GM21447 (cell line): ENCODE data around the gene ZNF71.
"Not testable (repeated sequence)": the region's sequence is repeated elsewhere in the genome, so short reads cannot be mapped to it uniquely, and the experiment has no call there.

ENCODE experiments used
- ATAC-seq: cut with Tn5 transposase; IDR thresholded peaks from one replicate; pipeline ENCODE4 v1.9.1; 2021; ENCODE audit not compliant: unreplicated experiment

Gene ZNF71

DNA sequence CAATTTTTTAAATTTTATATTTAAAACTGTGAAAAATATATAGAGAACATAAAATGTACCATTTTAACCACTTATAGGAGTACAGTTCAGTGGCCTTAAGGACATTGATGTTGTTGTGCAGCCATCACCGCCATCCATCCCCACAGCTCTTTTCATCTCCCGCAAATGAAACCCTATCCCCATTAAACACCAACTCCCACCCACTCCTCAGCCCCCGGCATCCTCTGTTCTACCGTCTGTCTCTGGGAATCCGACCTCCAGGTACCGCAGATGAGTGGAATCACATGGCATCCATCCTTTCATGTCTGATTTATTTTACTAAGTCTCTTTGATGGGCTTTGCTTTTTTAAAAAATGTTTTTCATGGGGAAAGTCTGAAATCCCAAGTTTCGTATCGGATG lies 24.0 kb downstream of the ZNF71 start:
- no peak for ATAC-seq

- ATAC-seq = no peak
These were observed 27.3 kb downstream of the ZNF71 start for GRCh38 chr19:56622374-56622773.

DNA sequence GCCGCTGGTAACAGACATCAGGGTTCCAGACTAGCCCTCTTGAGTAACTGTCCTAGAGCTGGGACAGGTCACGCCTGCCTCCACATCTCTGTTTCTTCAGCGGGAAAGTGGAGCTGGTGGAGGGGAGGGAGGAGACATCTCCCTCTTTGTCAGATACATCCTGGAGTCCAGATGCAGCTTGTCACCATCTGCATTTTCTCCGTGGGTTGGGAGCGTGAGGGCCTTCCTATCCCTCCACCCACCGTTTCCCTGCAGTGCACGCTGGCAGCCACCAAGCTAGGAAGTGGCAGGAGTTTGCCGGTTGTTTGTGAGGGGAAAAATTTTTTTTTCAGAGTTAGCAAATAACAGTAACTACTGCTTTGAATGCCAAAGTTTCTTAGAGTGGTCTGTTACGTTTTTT lies 27.9 kb downstream of the ZNF71 start:
- ATAC-seq = no peak

GRCh38 chr19:56625708-56626107 lies 30.6 kb downstream of the ZNF71 start:
- no peak for ATAC-seq

- ATAC-seq = no peak
These were observed 37.9 kb downstream of the ZNF71 start for GRCh38 chr19:56633021-56633420.

GRCh38 chr19:56637976-56638555 lies 43.0 kb downstream of the ZNF71 start:
- no peak for ATAC-seq

GRCh38 chr19:56639217-56639616 lies 44.1 kb downstream of the ZNF71 start:
- no peak for ATAC-seq

DNA sequence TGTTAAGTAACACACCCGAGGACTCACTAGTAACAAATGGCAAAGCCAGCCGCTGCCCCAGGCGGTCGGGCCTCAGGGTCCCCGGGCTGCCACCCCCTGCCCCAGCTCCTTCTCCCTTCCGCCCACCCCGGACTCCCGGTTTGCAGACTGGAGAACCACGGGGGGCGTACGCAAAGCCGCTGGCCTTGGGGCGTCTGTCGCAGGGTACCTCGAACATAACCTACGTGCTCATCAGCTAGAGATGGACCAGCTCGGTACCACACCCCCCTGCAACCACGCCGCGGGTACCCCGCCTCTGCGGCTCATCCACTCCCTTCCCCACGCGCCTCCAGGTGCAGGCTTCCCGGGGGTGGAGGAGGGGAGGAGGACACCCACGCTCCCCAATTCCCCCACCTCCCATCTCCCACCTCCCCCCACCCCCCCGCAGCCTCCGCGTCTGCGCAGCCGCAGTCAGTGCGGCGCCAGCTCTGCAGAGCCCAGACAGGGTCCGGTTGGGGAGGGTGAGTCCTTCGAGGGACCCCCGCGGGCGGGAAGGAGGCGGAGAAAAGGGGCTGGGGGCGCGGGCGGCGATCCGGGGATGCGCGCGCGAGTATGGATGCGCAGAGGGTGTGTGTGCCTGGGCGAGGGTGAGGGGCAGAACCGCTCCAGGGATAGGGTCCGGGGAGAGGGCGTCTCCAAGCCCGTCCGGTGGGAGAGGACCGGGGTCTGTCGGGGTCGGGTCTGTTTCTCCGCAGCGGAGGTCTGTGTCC lies 47.8 kb downstream of the ZNF71 start, which contains the start of gene SMIM17:
Gene SMIM17, plus strand, starts transcription at position 449 of the 749 bp plus-strand sequence. CDS start 2,509 bp downstream, outside the sequence.
- ATAC-seq = no peak

GRCh38 chr19:56643460-56643955 lies 48.4 kb downstream of the ZNF71 start:
- ATAC-seq = no peak

- no peak for ATAC-seq
These were observed 59.0 kb downstream of the ZNF71 start for GRCh38 chr19:56654151-56654550.

GRCh38 chr19:56660381-56661107 lies 65.4 kb downstream of the ZNF71 start:
- ATAC-seq = no peak

DNA sequence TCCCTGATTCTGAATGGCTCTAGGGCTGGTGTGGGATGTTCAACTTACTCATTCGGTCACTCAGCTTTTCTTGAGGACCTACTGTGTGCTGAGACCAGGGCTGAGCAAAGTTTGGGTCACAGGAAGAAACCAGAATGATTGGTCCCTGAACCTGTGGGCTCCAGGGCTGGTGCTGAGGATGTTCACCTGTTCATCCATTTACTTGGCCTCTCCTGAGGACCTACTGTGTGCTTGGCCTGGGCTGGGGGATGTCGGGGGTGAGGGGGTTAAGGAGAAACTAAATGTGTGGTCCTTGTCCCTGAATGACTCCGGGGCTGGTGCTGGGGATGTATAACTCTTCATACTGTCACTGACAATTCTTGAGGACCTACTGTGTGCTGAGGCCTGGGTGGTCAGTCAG lies 66.1 kb downstream of the ZNF71 start:
- ATAC-seq = no peak

DNA sequence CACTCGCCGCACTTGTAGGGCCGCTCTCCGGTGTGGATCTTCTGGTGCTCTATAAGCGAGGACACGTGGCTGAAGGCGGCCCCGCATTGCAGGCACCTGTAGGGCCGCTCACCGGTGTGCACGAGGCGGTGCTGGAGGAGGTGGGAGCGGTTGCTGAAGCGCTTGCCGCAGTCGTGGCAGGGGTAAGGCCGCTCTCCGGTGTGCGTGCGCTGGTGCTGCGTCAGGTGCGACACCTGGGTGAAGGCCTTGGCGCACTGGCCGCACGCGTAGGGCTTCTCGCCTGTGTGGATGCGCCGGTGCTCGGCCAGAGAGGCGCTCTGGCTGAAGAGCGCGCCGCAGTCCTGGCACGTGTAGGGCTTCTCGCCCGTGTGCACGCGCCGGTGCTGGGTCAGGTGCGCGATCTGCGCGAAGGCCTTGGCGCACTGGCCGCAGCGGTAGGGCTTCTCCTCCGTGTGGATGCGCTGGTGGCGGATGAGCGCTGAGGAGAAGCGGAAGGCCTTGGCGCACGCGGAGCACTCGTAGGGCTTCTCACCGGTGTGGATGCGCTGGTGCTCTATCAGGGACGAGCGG lies 68.9 kb downstream of the ZNF71 start:
- no peak for ATAC-seq

GRCh38 chr19:56664511-56664910 lies 69.4 kb downstream of the ZNF71 start:
- ATAC-seq = no peak

- ATAC-seq = no peak
These were observed 72.3 kb downstream of the ZNF71 start for GRCh38 chr19:56667311-56667870.

DNA sequence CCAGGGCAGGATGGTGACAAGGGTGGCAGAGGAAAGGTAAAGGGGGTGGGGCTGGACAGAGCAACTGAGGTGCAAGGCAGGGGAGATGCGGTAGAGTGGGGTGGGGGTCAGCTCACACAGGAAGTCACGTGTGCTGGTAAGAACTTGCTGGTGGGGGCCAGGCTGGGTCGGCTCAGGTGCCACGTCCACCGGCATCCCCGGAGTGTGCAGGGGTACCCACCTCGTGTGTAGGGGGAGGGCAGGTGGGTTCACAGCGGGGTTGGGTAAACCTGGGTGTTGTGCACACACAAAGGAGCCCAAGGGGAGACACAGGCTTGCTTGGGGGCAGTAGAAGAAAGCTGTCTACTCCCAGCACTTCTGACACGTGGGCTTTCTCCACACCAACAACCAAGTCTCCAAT lies 73.6 kb downstream of the ZNF71 start:
- no peak for ATAC-seq

DNA sequence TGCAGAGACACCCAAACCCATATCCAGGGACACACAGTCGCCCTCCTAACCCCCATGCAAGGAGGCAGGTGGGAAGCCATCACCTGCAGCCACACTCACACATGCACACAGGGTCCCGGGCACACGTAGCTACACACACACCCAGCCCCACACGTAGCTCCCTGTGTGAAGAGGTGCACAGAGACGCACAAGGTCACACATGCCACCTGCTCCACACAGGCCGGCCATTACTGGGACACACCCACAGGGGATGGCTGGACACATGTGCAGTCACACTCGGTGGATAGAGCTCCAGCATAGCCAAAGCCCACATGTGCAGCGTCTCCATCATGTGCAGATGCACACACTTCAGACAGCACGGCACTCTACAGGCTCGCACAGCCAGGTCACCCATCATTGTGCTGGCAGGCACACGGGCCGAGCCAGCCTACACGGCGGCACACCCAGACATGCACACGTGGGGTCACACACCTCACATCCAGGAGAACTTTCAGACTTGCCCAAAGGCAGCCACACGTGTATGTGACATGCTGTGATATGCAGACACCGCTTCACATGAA lies 75.4 kb downstream of the ZNF71 start:
- ATAC-seq = no peak

DNA sequence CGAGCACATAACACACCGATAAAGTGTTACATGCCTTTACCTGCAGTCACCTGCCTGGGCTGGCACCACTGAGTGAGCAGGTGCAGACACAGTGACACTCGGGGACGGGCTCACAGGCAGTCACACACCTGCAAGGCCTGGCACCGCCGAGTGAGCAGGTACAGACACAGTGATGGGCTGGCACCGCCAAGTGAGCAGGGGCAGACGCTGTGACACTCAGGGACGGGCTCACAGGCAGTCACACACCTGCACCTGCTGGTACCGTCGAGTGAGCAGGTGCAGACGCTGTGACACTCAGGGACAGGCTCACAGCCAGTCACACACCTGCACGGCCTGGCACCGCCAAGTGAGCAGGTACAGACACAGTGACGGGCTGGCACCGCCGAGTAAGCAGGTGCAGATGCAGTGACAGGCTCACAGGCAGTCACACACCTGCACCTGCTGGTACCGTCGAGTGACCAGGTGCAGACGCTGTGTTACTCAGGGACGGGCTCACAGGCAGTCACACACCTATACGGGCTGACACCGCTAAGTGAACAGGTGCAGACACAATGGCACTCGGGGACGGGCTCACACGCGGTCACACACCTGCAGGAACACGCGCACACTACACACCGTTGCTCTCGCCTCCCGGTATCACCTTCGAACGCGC lies 76.0 kb downstream of the ZNF71 start:
- ATAC-seq = no peak

- no peak for ATAC-seq
These were observed 76.5 kb downstream of the ZNF71 start, which contains the start of gene ZNF835 for GRCh38 chr19:56671613-56671994. Gene ZNF835 (minus strand): TSS chr19:56671757. CDS start chr19:56665198, 6,559 bp downstream.

DNA sequence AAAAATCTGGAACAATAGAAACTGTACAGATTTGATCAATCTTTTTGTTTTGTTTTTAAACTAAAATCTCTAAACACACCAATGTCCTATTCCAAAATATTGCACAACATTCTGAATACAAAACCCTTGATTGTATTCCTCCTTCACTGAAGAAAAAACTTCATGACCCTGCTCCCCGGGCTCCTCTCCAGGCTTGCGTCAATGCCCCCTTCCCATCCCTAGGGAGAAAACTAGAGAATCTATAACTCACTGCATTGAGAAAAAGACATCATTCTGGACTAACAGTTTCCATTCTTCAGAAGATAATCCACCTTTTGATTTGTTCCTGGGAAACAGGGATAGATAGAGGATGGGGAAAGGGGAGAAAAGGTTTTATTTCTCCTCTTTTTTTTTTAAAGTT lies 77.5 kb downstream of the ZNF71 start:
- ATAC-seq = not testable (repeated sequence)
